Right kidney (tissue), 1 donor: ENCODE measurements around the gene SIL1.

Experiments
- DNase-seq: peaks from one replicate; pipeline ENCODE4 v3.0.0-alpha.2; 2016

The SIL1 gene

DNA sequence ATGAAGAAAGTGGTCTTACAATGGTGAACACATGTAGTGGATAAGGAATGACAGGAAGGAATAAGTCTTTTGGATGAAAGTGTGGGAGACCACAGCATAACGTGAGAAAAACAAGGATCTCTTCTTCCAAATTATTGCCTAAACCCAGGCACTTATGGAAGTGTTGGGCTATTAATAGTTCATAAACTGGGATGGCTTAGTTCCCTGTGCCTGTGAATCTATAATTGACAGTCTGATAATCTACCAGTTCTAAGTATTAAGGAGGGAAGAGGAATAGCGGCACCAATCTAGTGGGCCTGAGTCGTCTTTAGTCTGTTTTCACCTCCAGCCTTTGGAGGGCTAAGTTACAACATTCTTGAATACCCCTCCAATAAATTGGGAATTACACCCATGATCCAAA is 283.8 kb downstream of the SIL1 start:
- DNase-seq: no peak

DNA sequence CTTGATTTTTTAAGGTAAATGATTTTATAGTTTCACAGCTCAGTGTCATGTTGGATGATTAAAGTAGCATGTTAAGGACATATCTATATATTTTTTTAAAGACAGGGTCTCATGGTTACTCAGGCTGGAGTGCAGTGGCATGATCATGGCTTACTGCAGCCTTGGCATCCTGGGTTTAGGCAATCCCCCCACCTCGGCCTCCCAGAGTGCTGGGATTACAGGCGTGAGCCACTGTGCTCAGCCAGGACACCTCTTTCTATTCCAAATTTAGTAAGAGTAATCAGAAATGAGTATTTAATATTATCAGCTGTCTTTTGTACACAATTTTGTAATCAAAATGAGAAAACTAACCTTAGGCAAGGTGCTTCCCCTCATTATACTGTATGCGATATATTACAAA is 284.4 kb downstream of the SIL1 start:
- DNase-seq: no peak

- DNase-seq: no peak
These were observed 286.1 kb downstream of the SIL1 start for GRCh38 chr5:138912093-138912492.

GRCh38 chr5:138911441-138911840 is 286.7 kb downstream of the SIL1 start:
- no peak for DNase-seq

DNA sequence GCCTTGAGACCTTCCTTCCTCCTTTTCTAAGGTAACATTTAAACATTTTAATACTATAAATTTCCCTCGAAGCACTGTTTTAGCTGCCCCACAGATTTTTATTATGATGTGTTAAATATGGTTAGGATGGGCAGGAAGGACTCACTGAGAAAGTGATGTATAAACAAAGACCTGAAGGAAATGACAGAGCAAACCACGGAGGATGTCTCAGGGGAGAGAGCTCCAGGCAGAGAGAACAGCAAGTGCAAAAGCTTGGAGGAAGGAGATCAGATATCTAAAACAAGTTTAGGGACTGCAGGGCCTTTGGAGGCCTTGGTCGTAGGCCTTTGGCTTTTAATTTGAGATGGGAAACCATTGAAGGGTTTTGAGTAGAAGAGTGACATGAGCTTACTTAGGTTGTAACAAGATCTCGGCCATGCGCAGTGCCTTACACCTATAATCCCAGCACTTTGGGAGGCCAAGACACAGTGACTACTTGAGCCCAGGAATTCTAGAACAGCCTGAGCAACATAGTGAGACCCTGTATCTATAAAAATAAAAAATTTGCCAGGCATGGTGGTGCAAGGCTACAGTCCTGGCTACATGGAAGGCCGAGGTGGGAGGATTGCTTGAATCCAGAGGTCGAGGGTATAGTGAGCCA is 287.5 kb downstream of the SIL1 start:
- DNase-seq: no peak

- no peak for DNase-seq
These were observed 288.4 kb downstream of the SIL1 start for GRCh38 chr5:138909734-138910133.

GRCh38 chr5:138905541-138905940 is 292.6 kb downstream of the SIL1 start:
- no peak for DNase-seq

- no peak for DNase-seq
These were observed 294.9 kb downstream of the SIL1 start for GRCh38 chr5:138903130-138903775.

GRCh38 chr5:138901716-138902115 is 296.5 kb downstream of the SIL1 start:
- DNase-seq: no peak

GRCh38 chr5:138900281-138900965 is 297.7 kb downstream of the SIL1 start:
- no peak for DNase-seq

DNA sequence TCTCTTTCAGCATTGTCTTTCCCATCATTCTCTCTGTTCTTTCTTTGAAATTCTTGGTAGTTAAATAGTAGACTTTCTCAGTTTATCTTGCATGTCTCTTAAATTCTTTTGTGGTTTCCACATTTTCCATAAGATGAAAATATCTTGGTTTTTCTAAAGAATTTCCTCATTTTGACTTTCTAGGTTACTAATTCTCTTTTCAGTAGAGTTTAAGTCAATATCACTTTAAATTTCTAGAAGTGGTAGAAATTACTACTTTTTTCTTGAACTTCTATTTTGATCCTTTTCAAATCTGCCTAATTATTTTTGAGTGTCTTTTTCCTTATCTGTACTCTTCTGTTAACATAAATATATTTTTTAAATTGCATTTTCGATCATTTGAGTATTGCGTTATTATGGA is 299.4 kb downstream of the SIL1 start:
- DNase-seq: no peak

DNA sequence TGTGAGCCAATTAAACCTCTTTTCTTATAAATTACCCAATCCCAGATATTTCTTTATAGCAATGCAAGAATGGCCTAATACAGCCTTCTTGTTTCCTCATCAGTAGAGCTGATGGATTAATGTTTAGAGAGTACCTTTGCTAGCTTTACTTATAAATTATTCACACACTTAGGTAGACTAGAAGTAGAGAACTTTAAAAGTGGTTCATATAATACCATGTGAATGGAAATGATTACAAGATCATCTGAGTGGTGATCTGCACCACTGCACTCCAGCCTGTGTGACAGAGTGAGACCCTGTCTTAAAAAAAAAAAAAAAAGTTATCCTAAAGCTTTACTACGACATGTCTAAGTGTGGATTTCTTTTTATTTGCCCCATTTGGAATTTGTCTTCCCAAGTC is 299.9 kb downstream of the SIL1 start:
- no peak for DNase-seq
